ENCODE data around the gene FBXO46. TPM values are rescaled to one million over a fixed set of nuclear protein-coding genes. Genes with fewer than 3 reads are reported as not detected.
A peak's percentile ranks its signal among the peaks of the same experiment; 100 is the strongest.

FBXO46 gene
- polyA plus RNA-seq, 3 donors from 2014 or later = 5.9 to 15.6 (median 7.5) TPM

GRCh38 chr19:45769821-45770191 is 39.1 kb upstream of the FBXO46 start:
- H3K36me3 Mint-ChIP-seq = no peaks in the 10 kb centered on the region
- H3K9me3 Mint-ChIP-seq = no peaks in the 10 kb centered on the region
- DNase-seq = peak; percentile 62 to 80 (median 76)
- H3K4me3 Mint-ChIP-seq = peak overlapping the region; percentile 86 to 91 (median 88)
- peak overlapping the region; percentile 86 to 92 (median 88) for H3K27ac Mint-ChIP-seq
- H3K27me3 Mint-ChIP-seq (ENCODE audit: low read depth in 3 of 3) = peaks cover 4 to 15% (median 12%) of the 10 kb centered on the region in 3 donors
- H3K4me1 Mint-ChIP-seq = peaks cover 9 to 14% of the 10 kb centered on the region in 2 donors

- Mint-ChIP-seq H3K36me3 (no peaks in the 10 kb centered on the region), H3K4me1 (peaks cover 9 to 14% of the 10 kb centered on the region in 2 donors), H3K4me3 (peak within 1 kb of the TSS; percentile 86 to 91 (median 88)), H3K27ac (peak within 1 kb of the TSS; percentile 86 to 92 (median 88)), H3K27me3 (ENCODE audit: low read depth in 3 of 3) (peaks cover 4 to 15% (median 12%) of the 10 kb centered on the region in 3 donors), H3K9me3 (no peaks in the 10 kb centered on the region)
- peak; percentile 96 to 98 (median 97) for DNase-seq
These were observed 38.5 kb upstream of the FBXO46 start, which contains the start of gene SIX5 for GRCh38 chr19:45768984-45769782. Gene SIX5 (minus strand): TSS chr19:45769252. CDS start chr19:45768844, 408 bp downstream.

- H3K27me3 Mint-ChIP-seq (ENCODE audit: low read depth in 3 of 3) = peaks cover 5 to 15% (median 12%) of the 10 kb centered on the region in 3 donors
- peak overlapping the region in 1 of 6 donors; percentile 86 for H3K27ac Mint-ChIP-seq
- H3K36me3 Mint-ChIP-seq = no peaks in the 10 kb centered on the region
These were observed 37.9 kb upstream of the FBXO46 start for GRCh38 chr19:45768655-45768983.

GRCh38 chr19:45767881-45768654 is 37.4 kb upstream of the FBXO46 start:
- peaks cover 9 to 14% of the 10 kb centered on the region in 2 donors for H3K4me1 Mint-ChIP-seq
- H3K36me3 Mint-ChIP-seq = no peaks in the 10 kb centered on the region
- H3K9me3 Mint-ChIP-seq = no peaks in the 10 kb centered on the region
- peak overlapping the region; percentile 61 to 74 (median 69) for H3K4me3 Mint-ChIP-seq
- no peak overlapping the region for H3K27ac Mint-ChIP-seq
- peaks cover 6 to 15% (median 12%) of the 10 kb centered on the region in 3 donors for H3K27me3 Mint-ChIP-seq (ENCODE audit: low read depth in 3 of 3)
- DNase-seq = peak in 2 of 3 donors; percentile 9 to 17

More at GRCh38 chr19:45768655-45768983, 37.9 kb upstream of the FBXO46 start:
- Mint-ChIP-seq H3K9me3 (no peaks in the 10 kb centered on the region), H3K4me1 (peaks cover 9 to 14% of the 10 kb centered on the region in 2 donors), H3K4me3 (peak overlapping the region; percentile 86 to 91 (median 88))
- DNase-seq = peak; percentile 34 to 49 (median 43)

GRCh38 chr19:45767410-45767880 is 36.7 kb upstream of the FBXO46 start:
- no peaks in the 10 kb centered on the region for H3K9me3 Mint-ChIP-seq
- H3K4me3 Mint-ChIP-seq = peak overlapping the region in 4 of 5 donors; percentile 21 to 53 (median 38)
- H3K36me3 Mint-ChIP-seq = no peaks in the 10 kb centered on the region
- no peak for DNase-seq
- no peak overlapping the region for H3K27ac Mint-ChIP-seq
- peaks cover 6 to 15% (median 12%) of the 10 kb centered on the region in 3 donors for H3K27me3 Mint-ChIP-seq (ENCODE audit: low read depth in 3 of 3)
- H3K4me1 Mint-ChIP-seq = peaks cover 9 to 14% of the 10 kb centered on the region in 2 donors

- peaks cover 4 to 15% (median 10%) of the 10 kb centered on the region in 3 donors for H3K27me3 Mint-ChIP-seq (ENCODE audit: low read depth in 3 of 3)
- H3K4me3 Mint-ChIP-seq = peak overlapping the region in 3 of 5 donors; percentile 36 to 53 (median 41)
- no peaks in the 10 kb centered on the region for H3K36me3 Mint-ChIP-seq
- H3K4me1 Mint-ChIP-seq = peaks cover 5 to 14% of the 10 kb centered on the region in 2 donors
- H3K27ac Mint-ChIP-seq = no peak overlapping the region
- H3K9me3 Mint-ChIP-seq = no peaks in the 10 kb centered on the region
- no peak for DNase-seq
These were observed 36.2 kb upstream of the FBXO46 start for GRCh38 chr19:45766869-45767346.

GRCh38 chr19:45766296-45766868 is 35.7 kb upstream of the FBXO46 start:
- H3K4me1 Mint-ChIP-seq = peaks cover 5 to 14% of the 10 kb centered on the region in 2 donors
- no peaks in the 10 kb centered on the region for H3K36me3 Mint-ChIP-seq
- H3K27me3 Mint-ChIP-seq (ENCODE audit: low read depth in 3 of 3) = peaks cover 4 to 15% (median 10%) of the 10 kb centered on the region in 3 donors
- no peak overlapping the region for H3K27ac Mint-ChIP-seq
- no peak overlapping the region for H3K4me3 Mint-ChIP-seq
- DNase-seq = no peak
- H3K9me3 Mint-ChIP-seq = no peaks in the 10 kb centered on the region

GRCh38 chr19:45765702-45766295 is 35.1 kb upstream of the FBXO46 start:
- no peak overlapping the region for H3K4me3 Mint-ChIP-seq
- H3K27me3 Mint-ChIP-seq (ENCODE audit: low read depth in 3 of 3) = peaks cover 4 to 15% (median 10%) of the 10 kb centered on the region in 3 donors
- DNase-seq = no peak
- H3K27ac Mint-ChIP-seq = peak overlapping the region in 1 of 6 donors; percentile 58
- H3K4me1 Mint-ChIP-seq = peaks cover 5 to 10% of the 10 kb centered on the region in 2 donors
- no peaks in the 10 kb centered on the region for H3K36me3 Mint-ChIP-seq
- H3K9me3 Mint-ChIP-seq = no peaks in the 10 kb centered on the region

- peak overlapping the region in 1 of 5 donors; percentile 15 for H3K4me3 Mint-ChIP-seq
- H3K36me3 Mint-ChIP-seq = no peaks in the 10 kb centered on the region
- H3K27me3 Mint-ChIP-seq (ENCODE audit: low read depth in 3 of 3) = peaks cover 3 to 11% (median 10%) of the 10 kb centered on the region in 3 donors
- H3K4me1 Mint-ChIP-seq = peaks cover 5 to 6% of the 10 kb centered on the region in 2 donors
- no peak for DNase-seq
- H3K9me3 Mint-ChIP-seq = no peaks in the 10 kb centered on the region
- no peak overlapping the region for H3K27ac Mint-ChIP-seq
These were observed 34.4 kb upstream of the FBXO46 start for GRCh38 chr19:45764945-45765701.

GRCh38 chr19:45764475-45764874 is 33.8 kb upstream of the FBXO46 start:
- Mint-ChIP-seq H3K4me1 (peaks cover under 1 to 1% of the 10 kb centered on the region in 2 donors), H3K9me3 (no peaks in the 10 kb centered on the region), H3K27ac (no peak overlapping the region), H3K36me3 (no peaks in the 10 kb centered on the region), H3K4me3 (no peak overlapping the region), H3K27me3 (ENCODE audit: low read depth in 3 of 3) (peaks cover 3 to 6% (median 3%) of the 10 kb centered on the region in 3 donors)
- no peak for DNase-seq

- H3K36me3 Mint-ChIP-seq = no peaks in the 10 kb centered on the region
- peaks cover 2 to 3% (median 2%) of the 10 kb centered on the region in 3 donors for H3K27me3 Mint-ChIP-seq (ENCODE audit: low read depth in 3 of 3)
- no peak for DNase-seq
- no peak overlapping the region for H3K4me3 Mint-ChIP-seq
- no peaks in the 10 kb centered on the region for H3K4me1 Mint-ChIP-seq
- no peak overlapping the region for H3K27ac Mint-ChIP-seq
- H3K9me3 Mint-ChIP-seq = no peaks in the 10 kb centered on the region
These were observed 33.1 kb upstream of the FBXO46 start for GRCh38 chr19:45763691-45764294.

Data from immature natural killer cell (primary cell).